Measurements from ENCODE around the gene OR5L1. TPM values are rescaled to one million over a fixed set of nuclear protein-coding genes. Genes with fewer than 3 reads are reported as not detected.

The OR5L1 gene
- not detected in 2 replicates for total RNA-seq

DNA sequence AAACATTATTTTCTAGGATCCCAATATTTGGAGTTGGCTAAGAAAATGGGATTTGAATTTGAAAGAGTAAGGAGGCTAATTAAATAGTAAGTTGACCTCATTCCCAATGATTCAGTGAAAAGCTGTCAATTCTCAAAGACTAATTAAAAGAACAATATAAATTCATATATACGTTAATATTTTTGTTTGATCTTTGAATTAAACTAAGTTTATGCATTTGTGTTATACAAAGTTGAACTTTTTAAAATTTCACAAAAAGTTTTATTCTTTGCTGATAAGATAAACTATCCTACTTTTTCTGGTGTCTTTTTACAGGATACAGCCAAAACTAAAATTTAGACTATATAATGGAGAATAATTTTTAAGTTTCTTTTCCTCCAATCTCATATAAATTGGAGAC lies at the start of gene OR5L1:
Gene OR5L1, plus strand, starts transcription at position 301 of the 400 bp plus-strand sequence. CDS start 100 bp downstream, outside the sequence.
- Histone ChIP-seq H3K4me3 (ENCODE audit: low read depth, low read length) (no peak within 1 kb of the TSS), H3K36me3 (ENCODE audit: control insufficient read depth, insufficient read depth, low read length) (no peaks in the 10 kb centered on the region), H3K27me3 (ENCODE audit: control insufficient read depth, insufficient read depth, low read length) (no peaks in the 10 kb centered on the region)
- no peak for DNase-seq (ENCODE audit: low read depth)
- TF ChIP-seq, protein P1, sequence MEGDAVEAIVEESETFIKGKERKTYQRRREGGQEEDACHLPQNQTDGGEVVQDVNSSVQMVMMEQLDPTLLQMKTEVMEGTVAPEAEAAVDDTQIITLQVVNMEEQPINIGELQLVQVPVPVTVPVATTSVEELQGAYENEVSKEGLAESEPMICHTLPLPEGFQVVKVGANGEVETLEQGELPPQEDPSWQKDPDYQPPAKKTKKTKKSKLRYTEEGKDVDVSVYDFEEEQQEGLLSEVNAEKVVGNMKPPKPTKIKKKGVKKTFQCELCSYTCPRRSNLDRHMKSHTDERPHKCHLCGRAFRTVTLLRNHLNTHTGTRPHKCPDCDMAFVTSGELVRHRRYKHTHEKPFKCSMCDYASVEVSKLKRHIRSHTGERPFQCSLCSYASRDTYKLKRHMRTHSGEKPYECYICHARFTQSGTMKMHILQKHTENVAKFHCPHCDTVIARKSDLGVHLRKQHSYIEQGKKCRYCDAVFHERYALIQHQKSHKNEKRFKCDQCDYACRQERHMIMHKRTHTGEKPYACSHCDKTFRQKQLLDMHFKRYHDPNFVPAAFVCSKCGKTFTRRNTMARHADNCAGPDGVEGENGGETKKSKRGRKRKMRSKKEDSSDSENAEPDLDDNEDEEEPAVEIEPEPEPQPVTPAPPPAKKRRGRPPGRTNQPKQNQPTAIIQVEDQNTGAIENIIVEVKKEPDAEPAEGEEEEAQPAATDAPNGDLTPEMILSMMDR (IDR thresholded peaks at IDR 0.05; ENCODE audit: insufficient read depth, low read length, poor library complexity, severe bottlenecking), result no peak

DNA sequence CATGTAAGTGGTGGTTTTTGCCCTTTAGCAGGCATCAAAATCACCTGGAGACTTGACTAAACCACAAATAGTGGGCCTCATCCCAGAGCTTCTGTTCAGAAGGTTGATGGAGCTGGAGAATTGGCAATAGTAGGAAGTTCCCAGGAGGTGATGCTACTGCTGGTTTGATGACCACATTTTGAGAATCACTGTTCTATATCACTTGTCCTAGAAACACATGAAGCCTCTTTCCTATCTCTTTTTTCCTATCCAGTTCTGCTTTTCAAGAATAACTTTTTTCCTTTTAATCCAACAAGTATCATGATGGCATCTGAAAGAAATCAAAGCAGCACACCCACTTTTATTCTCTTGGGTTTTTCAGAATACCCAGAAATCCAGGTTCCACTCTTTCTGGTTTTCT lies 38.0 kb upstream of the OR5L1 start, which contains the start of gene OR5D13:
Gene OR5D13, plus strand, starts transcription at position 301 of the 400 bp plus-strand sequence. Its CDS starts 0 bp downstream, at position 301.
- DNase-seq (ENCODE audit: low read depth), result no peak
- Histone ChIP-seq H3K4me3 (ENCODE audit: low read depth, low read length) (no peak within 1 kb of the TSS), H3K27me3 (ENCODE audit: control insufficient read depth, insufficient read depth, low read length) (no peaks in the 10 kb centered on the region), H3K36me3 (ENCODE audit: control insufficient read depth, insufficient read depth, low read length) (no peaks in the 10 kb centered on the region)
- TF ChIP-seq, protein P1 (IDR thresholded peaks at IDR 0.05; ENCODE audit: insufficient read depth, low read length, poor library complexity, severe bottlenecking), result no peak

DNA sequence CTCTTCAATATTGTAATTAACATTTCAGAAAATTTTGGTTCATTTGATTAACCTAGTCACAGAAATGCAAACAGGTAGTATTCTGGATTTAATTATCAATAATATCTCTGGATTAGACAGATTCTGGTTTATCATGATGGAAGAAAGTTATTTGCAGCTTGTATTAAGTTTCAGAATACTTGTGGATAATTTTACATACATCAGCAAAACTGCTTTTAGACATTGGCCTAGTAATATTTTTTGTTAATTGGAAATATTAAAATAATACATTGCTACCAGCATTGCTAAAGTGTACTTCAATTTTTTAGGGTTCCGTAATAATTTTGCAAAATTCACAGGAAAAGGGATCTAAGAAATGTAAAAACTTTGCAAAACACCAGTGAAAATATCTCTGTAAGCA lies 19.6 kb upstream of the OR5L1 start:
- no peaks in the 10 kb centered on the region for H3K27me3 ChIP-seq (ENCODE audit: control insufficient read depth, insufficient read depth, low read length)
- TF ChIP-seq, protein P1 (IDR thresholded peaks at IDR 0.05; ENCODE audit: insufficient read depth, low read length, poor library complexity, severe bottlenecking), result no peak
- no peaks in the 10 kb centered on the region for H3K36me3 ChIP-seq (ENCODE audit: control insufficient read depth, insufficient read depth, low read length)
- no peak overlapping the region for H3K4me3 ChIP-seq (ENCODE audit: low read depth, low read length)
- DNase-seq (ENCODE audit: low read depth), result no peak

DNA sequence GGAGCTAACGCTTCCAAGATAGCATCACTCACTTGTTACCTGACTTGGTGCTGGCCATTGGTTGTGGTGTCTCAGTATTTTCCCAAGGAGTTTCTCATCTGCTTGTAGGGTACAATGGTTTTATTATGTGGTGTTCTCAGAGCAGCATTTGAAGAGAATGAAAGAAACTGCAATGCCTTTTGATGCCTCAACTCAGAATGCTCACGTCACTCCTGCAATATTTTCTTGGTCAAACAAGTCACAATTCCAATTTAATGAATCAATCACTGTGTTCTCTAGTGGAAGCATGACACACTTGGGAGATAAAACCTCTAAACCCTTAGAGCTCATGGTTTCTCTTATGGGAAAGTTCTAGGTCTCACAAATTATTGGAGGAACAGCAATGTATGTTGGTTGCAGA lies 17.8 kb upstream of the OR5L1 start:
- TF ChIP-seq, protein P1 (IDR thresholded peaks at IDR 0.05; ENCODE audit: insufficient read depth, low read length, poor library complexity, severe bottlenecking), result no peak
- Histone ChIP-seq H3K4me3 (ENCODE audit: low read depth, low read length) (no peak overlapping the region), H3K36me3 (ENCODE audit: control insufficient read depth, insufficient read depth, low read length) (no peaks in the 10 kb centered on the region), H3K27me3 (ENCODE audit: control insufficient read depth, insufficient read depth, low read length) (no peaks in the 10 kb centered on the region)
- DNase-seq (ENCODE audit: low read depth), result no peak

DNA sequence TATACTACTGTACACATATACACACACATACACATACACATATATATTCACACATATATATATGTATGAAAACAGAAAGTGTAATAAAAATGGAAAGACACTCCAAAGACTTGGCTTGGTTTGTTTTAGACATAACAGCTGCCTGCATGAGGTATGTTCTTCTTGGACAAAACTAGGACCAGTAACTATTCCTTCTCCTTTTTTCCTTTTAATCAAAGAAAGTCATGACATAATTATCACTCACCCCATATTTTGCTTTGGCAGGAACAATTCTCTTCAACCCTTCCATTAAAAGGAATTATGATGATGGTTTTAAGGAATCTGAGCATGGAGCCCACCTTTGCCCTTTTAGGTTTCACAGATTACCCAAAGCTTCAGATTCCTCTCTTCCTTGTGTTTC lies 15.9 kb upstream of the OR5L1 start, which contains the start of gene OR5D14:
Gene OR5D14, plus strand, starts transcription at position 301 of the 400 bp plus-strand sequence. Its CDS starts 0 bp downstream, at position 301.
- DNase-seq (ENCODE audit: low read depth), result no peak
- TF ChIP-seq, protein P1 (IDR thresholded peaks at IDR 0.05; ENCODE audit: insufficient read depth, low read length, poor library complexity, severe bottlenecking), result no peak

DNA sequence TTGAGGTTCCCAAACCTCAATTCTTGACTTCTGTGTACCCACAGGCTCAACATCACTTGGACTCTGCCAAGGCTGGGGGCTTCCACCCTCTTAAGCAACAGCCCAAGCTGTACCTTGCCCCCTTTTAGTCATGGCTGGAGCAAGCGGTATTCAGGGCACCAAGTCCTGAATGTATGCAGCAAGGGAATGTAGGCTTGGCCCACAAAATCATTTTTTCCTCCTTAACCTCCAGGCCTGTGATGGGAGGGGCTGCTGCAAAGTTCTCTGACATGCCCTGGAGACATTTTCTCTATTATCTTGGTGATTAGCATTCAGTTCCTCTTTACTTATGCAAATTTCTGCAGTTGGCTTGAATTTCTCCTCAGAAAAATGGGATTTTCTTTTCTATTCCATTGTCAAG lies 4.9 kb upstream of the OR5L1 start:
- no peaks in the 10 kb centered on the region for H3K27me3 ChIP-seq (ENCODE audit: control insufficient read depth, insufficient read depth, low read length)
- no peak overlapping the region for H3K4me3 ChIP-seq (ENCODE audit: low read depth, low read length)
- TF ChIP-seq, protein P1 (IDR thresholded peaks at IDR 0.05; ENCODE audit: insufficient read depth, low read length, poor library complexity, severe bottlenecking), result no peak
- DNase-seq (ENCODE audit: low read depth), result no peak
- H3K36me3 ChIP-seq (ENCODE audit: control insufficient read depth, insufficient read depth, low read length), result no peaks in the 10 kb centered on the region

More for the DNA sequence above, 15.9 kb upstream of the OR5L1 start, which contains the start of gene OR5D14:
- no peaks in the 10 kb centered on the region for H3K36me3 ChIP-seq (ENCODE audit: control insufficient read depth, insufficient read depth, low read length)
- H3K27me3 ChIP-seq (ENCODE audit: control insufficient read depth, insufficient read depth, low read length), result no peaks in the 10 kb centered on the region
- H3K4me3 ChIP-seq (ENCODE audit: low read depth, low read length), result no peak within 1 kb of the TSS
